HEK293 (cell line): ENCODE data around the gene CD300LB.
A peak's percentile ranks its signal among the peaks of the same experiment; 100 is the strongest.

Experiments used
- CTCF ChIA-PET: fragments of 350-600 bp; formaldehyde crosslinking; extraction: SDS; loops from one replicate; lab custom pipeline; 2021; ENCODE audit warnings: antibody characterized with exemption; lab: Yijun Ruan, JAX
- POLR2A ChIA-PET: fragments of 300-600 bp; formaldehyde crosslinking; extraction: SDS; loops from one replicate; lab custom pipeline; 2020; ENCODE audit warnings: antibody characterized with exemption, inconsistent platforms; lab: Yijun Ruan, JAX
- H3K27ac ChIP-seq: fragments of 200-500 bp; sonication (Bioruptor generic); 2 replicates; pipeline ENCODE4 v1.5.1; 2014; ENCODE audit warnings: low read depth, low read length, control low read depth, inconsistent platforms; ENCODE audit errors: extremely low read depth
- H3K36me3 ChIP-seq, 2 experiments: fragments of 200-500 bp in 1 of 2; sonication (Bioruptor generic) in 1 of 2; 1 replicate in 1 of 2; 2 replicates in 1 of 2; pipeline ENCODE4 v1.5.1; 2014 to 2017; ENCODE audit warnings: inconsistent platforms in 2 of 2, low read length in 2 of 2; ENCODE audit not compliant: control insufficient read depth in 2 of 2, insufficient read depth in 1 of 2
- H3K4me1 ChIP-seq: fragments of 200-500 bp; sonication (Bioruptor generic); 2 replicates; pipeline ENCODE4 v1.5.1; 2014; ENCODE audit warnings: mild to moderate bottlenecking, low read length, inconsistent platforms; ENCODE audit not compliant: control insufficient read depth, insufficient read depth
- H3K4me3 ChIP-seq: 2 replicates; pipeline ENCODE4 v1.5.1; 2011; ENCODE audit warnings: low read depth, mild to moderate bottlenecking, control low read depth, low read length, moderate library complexity
- H3K9me3 ChIP-seq: fragments of 200-500 bp; sonication (Bioruptor generic); 2 replicates; pipeline ENCODE4 v1.5.1; 2014; ENCODE audit warnings: low read depth, low read length, inconsistent platforms; ENCODE audit not compliant: control insufficient read depth, insufficient read depth
- BCL11B ChIP-seq: fragments of 450-650 bp; formaldehyde crosslinking; IDR thresholded peaks from 2 replicates; pipeline ENCODE4 v1.5.1; 2016; ENCODE audit warnings: low read depth, missing biosample characterization, missing genetic modification characterization
- KLF17 ChIP-seq: fragments of 450-650 bp; formaldehyde crosslinking; IDR thresholded peaks from 2 replicates; pipeline ENCODE4 v1.5.1; 2016; ENCODE audit warnings: missing biosample characterization, missing genetic modification characterization
- MZF1 ChIP-seq: fragments of 450-650 bp; formaldehyde crosslinking; IDR thresholded peaks from 2 replicates; pipeline ENCODE4 v1.5.1; 2017; ENCODE audit warnings: missing biosample characterization, missing genetic modification characterization, borderline replicate concordance
- PRDM10 ChIP-seq: fragments of 450-650 bp; formaldehyde crosslinking; IDR thresholded peaks from 2 replicates; pipeline ENCODE4 v1.5.1; 2016; ENCODE audit warnings: missing biosample characterization, missing genetic modification characterization
- ZNF121 ChIP-seq: fragments of 450-650 bp; formaldehyde crosslinking; IDR thresholded peaks from 2 replicates; pipeline ENCODE4 v1.5.1; 2016; ENCODE audit warnings: missing biosample characterization, missing genetic modification characterization
- ZNF132 ChIP-seq: fragments of 450-650 bp; formaldehyde crosslinking; IDR thresholded peaks from 2 replicates; pipeline ENCODE4 v1.5.1; 2017; ENCODE audit warnings: missing biosample characterization, missing genetic modification characterization, borderline replicate concordance
- ZNF280D ChIP-seq: fragments of 450-650 bp; formaldehyde crosslinking; IDR thresholded peaks from 2 replicates; pipeline ENCODE4 v1.5.1; 2016; ENCODE audit warnings: missing biosample characterization, missing genetic modification characterization
- ZNF292 ChIP-seq: fragments of 450-650 bp; formaldehyde crosslinking; IDR thresholded peaks from 2 replicates; pipeline ENCODE4 v1.5.1; 2016; ENCODE audit warnings: low read depth, missing biosample characterization, missing genetic modification characterization, borderline replicate concordance
- ZNF324 ChIP-seq: fragments of 450-650 bp; formaldehyde crosslinking; IDR thresholded peaks from 2 replicates; pipeline ENCODE4 v1.5.1; 2016; ENCODE audit warnings: missing biosample characterization, missing genetic modification characterization
- ZNF416 ChIP-seq: fragments of 450-650 bp; formaldehyde crosslinking; IDR thresholded peaks from 2 replicates; pipeline ENCODE4 v1.5.1; 2016; ENCODE audit warnings: missing biosample characterization, missing genetic modification characterization
- ZNF48 ChIP-seq: fragments of 450-650 bp; formaldehyde crosslinking; IDR thresholded peaks from 2 replicates; pipeline ENCODE4 v1.5.1; 2016; ENCODE audit warnings: missing biosample characterization, missing genetic modification characterization
- ZNF560 ChIP-seq: fragments of 450-650 bp; formaldehyde crosslinking; IDR thresholded peaks from 2 replicates; pipeline ENCODE4 v1.5.1; 2017; ENCODE audit warnings: missing biosample characterization, missing genetic modification characterization, borderline replicate concordance
- ZNF621 ChIP-seq: fragments of 450-650 bp; formaldehyde crosslinking; IDR thresholded peaks from 2 replicates; pipeline ENCODE4 v1.5.1; 2017; ENCODE audit warnings: missing biosample characterization, missing genetic modification characterization
- ZNF624 ChIP-seq: fragments of 450-650 bp; formaldehyde crosslinking; IDR thresholded peaks from 2 replicates; pipeline ENCODE4 v1.5.1; 2017; ENCODE audit warnings: missing biosample characterization, missing genetic modification characterization
- ZNF645 ChIP-seq: fragments of 450-650 bp; formaldehyde crosslinking; IDR thresholded peaks from 2 replicates; pipeline ENCODE4; 2016; ENCODE audit warnings: missing biosample characterization, missing genetic modification characterization
- ZNF664 ChIP-seq: fragments of 450-650 bp; formaldehyde crosslinking; IDR thresholded peaks from 2 replicates; pipeline ENCODE4 v1.5.1; 2016; ENCODE audit warnings: missing biosample characterization, missing genetic modification characterization

Gene CD300LB

GRCh38 chr17:74480290-74480689 is 51.0 kb downstream of the CD300LB start:
- CTCF ChIA-PET = interaction anchor here (0.6 to 2.1 kb wide), 6 partner anchors 11 to 112 kb away, joined by 3 to 9 read pairs (median 6); partner anchors contain the start of gene GPR142

GRCh38 chr17:74478420-74479100 is 52.7 kb downstream of the CD300LB start:
- TF ChIP-seq ZNF324 (tag by site-specific recombination) = no peak
- no peak for TF ChIP-seq ZNF624
- TF ChIP-seq ZNF121 = no peak
- no peak for TF ChIP-seq KLF17 (tag by site-specific recombination)
- TF ChIP-seq ZNF645 = no peak
- peak; percentile 27; the same call in 1 of the 2 replicates for TF ChIP-seq ZNF664 (tag by site-specific recombination)
- H3K4me3 ChIP-seq = no peak overlapping the region
- H3K27ac ChIP-seq = no peak overlapping the region
- no peaks in the 10 kb centered on the region for H3K36me3 ChIP-seq
- no peaks in the 10 kb centered on the region for H3K4me1 ChIP-seq
- POLR2A ChIA-PET = no interaction called here
- CTCF ChIA-PET = interaction anchor here (0.6 to 2.1 kb wide), 4 partner anchors 13 to 99 kb away, joined by 4 to 9 read pairs (median 4); no protein-coding TSS in a partner anchor
- no peaks in the 10 kb centered on the region for H3K9me3 ChIP-seq

More at GRCh38 chr17:74480290-74480689, 51.0 kb downstream of the CD300LB start:
- TF ChIP-seq ZNF280D (tag by site-specific recombination) (no peak), ZNF560 (tag by site-specific recombination) (no peak), ZNF621 (tag by site-specific recombination) (no peak), ZNF48 (tag by site-specific recombination) (no peak), MZF1 (tag by site-specific recombination) (no peak), PRDM10 (tag by site-specific recombination) (no peak), ZNF292 (tag by site-specific recombination) (no peak), ZNF132 (tag by site-specific recombination) (no peak), ZNF416 (tag by site-specific recombination) (no peak), BCL11B (tag by site-specific recombination) (no peak)
- Histone ChIP-seq H3K27ac (no peak overlapping the region), H3K4me3 (no peak overlapping the region), H3K9me3 (no peaks in the 10 kb centered on the region), H3K36me3 (no peaks in the 10 kb centered on the region), H3K4me1 (no peaks in the 10 kb centered on the region)
- POLR2A ChIA-PET = no interaction called here
